ENCODE results near the gene CAPN2.
A peak's percentile ranks its signal among the peaks of the same experiment; 100 is the strongest.

Gene CAPN2

DNA sequence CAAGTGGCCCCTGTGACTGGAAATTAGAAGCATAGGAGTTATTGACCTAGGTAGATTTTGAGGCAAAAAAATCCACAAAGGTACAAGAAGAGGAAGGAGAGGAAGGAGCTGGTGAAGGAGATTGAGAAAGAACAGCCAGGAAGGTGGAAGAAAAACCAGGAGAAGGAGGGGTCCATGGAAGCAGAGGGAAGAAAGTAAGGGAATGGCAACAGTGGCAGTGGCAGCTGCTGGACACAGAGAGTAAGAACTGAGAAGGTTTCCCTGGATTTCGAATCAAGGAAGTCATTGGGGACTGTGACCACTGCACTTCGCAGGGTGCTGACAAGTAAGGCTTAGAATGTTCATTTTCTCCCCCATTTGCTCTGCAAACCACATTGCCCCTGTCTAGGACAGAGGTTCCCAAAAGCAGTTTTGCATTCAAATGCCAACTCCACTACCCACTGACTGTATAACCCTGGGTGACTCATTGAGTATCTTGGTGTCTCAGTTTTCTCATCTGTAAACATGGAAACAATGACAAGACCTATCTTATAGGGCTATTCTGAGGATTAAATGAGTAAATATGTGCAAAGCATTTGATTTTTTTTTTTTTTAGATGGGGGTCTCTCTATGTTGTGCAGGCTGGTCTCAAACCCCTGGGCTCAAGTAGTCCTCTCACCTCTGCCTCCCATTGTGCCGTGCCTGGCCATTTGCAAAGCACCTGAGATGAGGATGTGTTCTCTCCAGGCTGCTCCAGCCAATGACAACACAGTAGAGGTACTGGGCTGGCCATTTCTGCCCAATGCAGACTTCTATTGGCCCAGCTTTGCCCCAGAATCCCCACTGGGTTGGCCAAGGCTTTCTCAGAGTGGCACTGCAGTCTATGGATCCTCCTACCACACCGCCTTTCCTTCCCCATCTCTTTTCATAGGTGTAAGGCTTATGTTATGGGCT, 9.3 kb upstream of the CAPN2 start:
- DNase-seq: peak; percentile 88

GRCh38 chr1:223703668-223704013, 8.7 kb upstream of the CAPN2 start:
- no peak for DNase-seq

DNA sequence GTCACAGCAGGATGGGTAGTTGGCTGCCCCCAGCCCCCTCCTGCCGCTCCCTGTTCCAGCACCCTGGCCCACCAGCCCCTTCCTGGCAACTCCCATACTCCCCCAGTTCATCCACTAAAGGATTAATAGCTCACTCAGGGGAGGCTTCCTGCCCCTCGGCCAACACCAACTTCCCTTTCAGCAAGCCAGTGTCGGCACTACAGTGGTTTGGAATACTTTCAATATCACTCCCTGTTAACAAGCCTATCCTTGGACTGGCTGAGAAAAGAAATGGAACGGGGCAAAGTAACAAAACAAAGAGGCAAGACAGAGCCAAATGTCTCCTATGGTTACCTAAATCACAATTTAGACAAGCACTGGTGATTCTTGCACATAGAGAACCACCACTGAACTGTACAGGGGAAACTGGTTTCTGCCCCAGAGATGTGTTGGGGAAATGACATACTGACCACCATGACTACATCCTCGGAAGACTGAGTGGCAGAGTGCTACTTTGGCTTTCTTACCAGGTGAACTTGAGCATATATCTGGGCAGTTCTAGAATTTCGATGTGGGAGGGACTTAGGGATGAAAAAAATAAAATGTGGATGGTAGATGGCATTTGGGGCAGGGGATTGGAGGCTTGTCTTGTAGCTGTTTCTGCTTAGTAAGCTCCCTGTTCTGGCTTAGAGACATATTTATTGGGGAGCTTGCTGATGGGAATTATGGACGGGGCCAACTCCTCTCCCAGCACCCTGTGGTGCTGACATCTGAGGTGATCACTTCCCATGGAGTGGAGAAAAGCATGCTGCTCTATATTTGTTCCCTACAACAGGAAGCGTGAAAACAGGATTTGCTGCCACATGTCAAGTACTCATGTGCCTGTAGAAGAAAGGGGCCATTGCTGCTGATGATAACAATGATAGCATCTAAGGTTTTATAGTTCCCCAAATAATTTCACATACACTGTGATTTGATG, 7.1 kb upstream of the CAPN2 start:
- DNase-seq: peak; percentile 67

DNA sequence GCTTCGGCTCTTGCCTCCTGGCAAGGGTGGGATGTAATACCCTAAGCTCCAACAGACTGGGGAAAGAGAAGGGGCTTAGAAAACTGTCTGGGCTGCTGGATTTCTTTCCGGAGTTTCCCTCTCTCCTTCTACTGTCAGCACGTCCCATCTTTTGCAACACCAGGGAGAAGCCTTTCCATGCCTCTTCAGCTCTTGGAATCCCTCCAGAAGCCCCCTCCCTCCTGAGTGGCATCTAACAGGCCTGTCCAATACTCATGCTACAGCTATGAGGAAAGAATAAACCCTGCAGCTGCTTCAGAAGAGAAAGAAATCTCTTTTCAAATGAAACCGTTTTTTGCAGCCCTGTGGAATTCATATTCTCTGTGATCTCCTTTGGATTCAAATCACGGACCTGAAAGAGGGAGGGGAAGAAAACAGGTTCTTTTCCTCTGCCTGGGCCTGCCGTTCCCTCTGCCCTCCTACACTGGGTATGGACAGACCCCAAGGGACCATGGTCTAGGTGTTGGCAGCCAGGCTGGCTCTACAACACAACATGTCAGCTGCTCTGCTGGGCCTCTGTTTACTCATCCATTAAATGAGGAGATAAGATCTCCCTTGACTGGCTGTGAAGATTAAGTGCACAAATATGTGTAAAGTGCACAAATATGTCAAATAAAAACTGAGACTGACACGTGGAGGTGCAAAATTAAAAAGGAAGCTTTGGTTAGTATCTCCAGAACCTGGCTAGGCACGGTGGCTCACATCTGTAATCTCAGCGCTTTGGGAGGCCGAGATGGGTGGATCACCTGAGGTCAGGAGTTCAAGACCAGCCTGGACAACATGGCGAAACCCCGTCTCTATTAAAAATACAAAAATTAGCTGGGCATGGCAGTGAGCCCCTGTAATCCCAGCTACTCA, 6.0 kb upstream of the CAPN2 start:
- peak; percentile 85 for DNase-seq

- peak; percentile 99 for DNase-seq
Measured at GRCh38 chr1:223707256-223708000, 4.9 kb upstream of the CAPN2 start.

DNA sequence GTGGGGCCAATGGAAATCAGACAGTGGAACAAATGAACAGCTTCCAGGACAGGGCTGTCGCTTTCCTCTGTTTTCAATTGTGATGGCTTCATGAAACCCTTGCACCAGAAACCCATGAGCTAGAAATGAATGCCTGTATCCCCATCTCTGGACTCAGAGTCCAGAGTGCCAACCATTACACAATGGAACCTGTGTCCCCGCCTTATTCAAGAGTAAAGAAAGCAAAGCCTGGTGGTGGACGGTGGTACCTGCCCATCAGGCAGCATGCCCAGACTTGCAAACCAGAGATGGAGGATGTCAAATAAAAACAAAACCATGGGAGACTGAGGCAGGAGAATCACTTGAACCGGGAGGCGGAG, 4.4 kb upstream of the CAPN2 start:
- DNase-seq: peak; percentile 93

DNA sequence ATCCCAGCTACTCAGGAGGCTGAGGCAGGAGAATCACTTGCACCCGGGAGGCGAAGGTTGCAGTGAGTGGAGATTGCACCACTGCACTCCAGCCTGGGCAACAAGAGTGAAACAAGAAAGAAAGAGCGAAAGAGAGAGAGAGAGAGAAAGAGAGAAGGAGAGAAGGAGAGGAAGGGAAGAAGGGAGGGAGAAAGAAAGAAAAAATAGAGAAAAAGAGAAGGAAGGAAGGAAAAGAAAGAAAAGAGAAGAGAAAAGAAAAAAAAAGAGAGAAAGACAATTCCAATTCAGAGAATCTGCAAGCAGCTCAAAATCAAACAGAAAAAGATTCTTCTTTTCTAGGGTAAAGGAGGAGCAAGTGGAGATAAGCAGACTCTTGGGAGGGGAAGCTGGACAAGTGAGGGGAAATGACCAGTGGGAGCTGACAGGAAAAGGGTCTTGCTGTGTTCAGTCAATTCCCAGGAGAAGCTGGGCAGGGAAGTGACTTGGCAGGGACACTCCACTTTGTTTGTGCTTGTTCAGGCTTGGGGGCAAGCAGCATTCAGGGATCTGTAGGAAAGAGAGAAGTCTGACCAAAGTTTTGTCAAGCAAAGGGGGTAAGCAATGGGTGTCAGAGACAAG, 3.6 kb upstream of the CAPN2 start:
- no peak for DNase-seq

DNA sequence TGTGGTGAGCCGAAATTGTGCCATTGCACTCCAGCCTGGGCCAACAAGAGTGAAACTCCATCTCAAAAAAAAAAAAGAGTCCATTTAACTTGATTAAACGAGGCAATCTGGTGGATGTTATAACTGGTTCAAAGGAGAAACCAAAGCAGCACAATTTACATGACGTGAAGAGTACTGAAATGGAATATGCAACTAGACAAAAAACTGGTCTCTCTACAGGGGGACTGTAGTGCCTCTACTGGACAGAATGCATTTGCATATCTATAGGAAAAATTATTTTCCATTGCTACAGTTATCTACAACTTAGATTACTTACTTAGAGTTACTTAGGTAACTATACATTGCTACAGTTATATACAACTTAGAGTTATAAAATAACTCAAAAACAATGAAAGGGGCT, 2.7 kb upstream of the CAPN2 start:
- peak; percentile 19 for DNase-seq

DNA sequence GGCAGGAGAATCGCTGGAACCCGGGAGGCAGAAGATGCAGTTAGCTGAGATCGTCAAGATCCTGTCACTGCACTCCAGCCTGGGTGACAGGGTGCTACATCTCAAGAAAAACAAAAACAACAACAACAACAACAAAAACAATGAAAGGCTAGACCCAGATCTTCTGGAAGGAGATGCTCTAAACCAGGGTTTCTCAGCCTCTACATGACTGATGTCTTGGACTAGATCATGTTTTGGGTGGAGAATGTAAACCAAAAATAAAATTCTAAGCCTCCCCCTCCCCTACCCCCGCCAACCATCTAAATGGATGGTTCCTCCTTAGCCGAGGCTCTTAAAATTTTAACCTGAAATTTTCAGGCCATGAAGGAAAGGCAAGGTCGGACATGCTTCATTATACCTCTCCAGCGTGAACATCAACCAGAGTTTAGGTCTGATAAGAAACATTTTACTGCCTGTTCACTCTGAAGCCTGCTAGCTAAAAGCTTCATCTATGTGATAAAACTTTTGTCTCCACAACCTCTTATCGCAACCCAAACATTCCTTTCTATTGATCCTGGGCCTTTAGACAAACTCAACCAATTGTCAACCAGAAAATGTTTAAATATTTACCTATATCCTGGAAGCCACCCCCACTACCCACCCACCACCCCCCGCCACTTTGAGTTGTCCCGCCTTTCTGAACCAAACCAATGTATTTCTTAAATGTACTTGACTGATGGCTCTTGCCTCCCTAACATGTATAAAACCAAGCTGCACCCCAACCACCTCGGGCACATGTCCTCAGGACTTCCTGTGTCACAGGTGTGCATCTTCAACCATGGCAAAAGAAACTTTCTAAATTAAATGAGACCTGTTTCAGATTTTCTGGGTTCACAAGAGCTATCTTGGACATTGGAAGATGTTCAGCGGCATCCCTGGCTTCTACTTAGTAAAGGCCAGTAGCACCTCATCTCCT, 1.9 kb upstream of the CAPN2 start:
- no peak for DNase-seq

- DNase-seq: peak; percentile 55
Measured at GRCh38 chr1:223711173-223711572, 1.2 kb upstream of the CAPN2 start.

GRCh38 chr1:223711747-223712193, 569 bp upstream of the CAPN2 start:
- no peak for DNase-seq

GRCh38 chr1:223712850-223713474, 623 bp downstream of the CAPN2 start:
- peak; percentile 63 for DNase-seq

- DNase-seq: peak; percentile 66
Measured at GRCh38 chr1:223713546-223714420, 1.4 kb downstream of the CAPN2 start.

DNA sequence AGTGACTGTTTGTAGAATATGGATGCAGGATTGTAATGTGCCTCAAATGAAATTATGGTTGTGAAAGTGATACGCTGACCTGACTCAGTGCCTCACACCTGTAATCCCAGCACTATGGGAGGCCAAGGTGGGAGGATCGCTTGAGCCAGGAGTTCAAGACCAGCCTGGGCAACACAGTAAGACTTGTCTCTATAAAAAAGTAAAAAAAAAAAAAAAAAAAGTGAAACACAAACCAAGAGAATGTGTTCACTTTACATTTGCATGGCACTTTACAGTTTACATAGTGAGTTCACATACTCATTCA, 2.0 kb downstream of the CAPN2 start:
- DNase-seq: no peak

DNA sequence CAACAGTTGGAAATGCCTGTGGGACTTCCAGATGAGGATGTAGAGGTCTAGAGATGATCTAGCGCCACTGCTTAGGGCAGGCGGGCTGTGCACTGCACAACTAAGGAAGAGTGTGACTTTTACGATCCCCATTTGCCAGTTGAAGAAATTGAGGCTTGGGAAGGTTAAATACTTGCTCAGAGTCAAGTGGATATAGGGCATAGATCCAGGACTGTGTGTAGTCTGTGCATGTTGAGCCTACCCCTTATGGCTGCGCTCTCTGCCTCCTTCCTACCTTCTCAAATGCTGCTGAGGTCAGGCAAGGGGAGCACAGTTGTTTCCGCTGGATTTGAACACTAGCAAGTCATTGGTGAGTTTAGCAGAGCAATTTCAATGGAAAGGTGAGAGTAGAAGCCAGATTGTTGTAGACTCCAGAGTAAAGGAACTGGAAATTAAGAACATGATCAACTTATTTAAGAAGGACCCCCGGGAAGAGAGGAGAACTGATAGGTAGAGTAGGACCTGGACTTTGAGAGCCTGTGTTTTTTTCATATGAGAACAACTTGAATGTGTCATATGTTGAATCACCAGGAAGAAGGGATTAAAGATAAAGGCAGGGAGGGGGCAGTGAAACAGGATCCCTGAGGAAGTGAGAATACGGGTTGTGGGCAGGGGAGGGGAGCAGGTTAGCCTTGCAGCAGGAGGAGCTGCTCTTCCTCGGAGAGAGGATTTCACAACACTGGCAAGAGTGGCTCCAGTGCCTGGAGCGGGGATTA, 2.7 kb downstream of the CAPN2 start:
- peak; percentile 92 for DNase-seq

DNA sequence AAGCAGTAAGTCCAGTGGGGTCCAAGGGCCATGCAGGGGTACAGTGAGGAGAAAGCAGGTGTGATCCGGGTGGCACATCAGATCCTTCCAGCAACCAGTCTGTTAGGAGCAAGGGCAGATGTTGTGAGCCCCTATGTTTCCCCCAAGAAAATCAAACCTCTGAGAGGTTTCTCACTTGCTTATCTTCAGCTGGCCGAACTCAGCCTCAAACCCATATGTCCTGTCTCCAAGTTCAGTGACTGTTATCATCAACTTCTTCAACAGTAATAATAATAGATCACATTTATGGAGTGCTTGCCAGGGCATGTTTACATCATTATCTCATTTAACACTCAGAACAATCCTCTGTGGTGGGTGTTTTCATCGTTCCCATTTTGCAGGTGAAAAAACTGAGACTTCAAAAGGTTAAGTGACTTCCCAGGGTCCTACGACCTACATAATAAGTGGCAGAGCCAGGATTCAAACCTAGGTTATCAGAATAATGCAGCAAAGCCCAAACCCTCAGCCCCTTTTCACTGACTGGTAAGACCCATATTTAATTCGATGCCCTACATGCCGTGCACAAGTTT, 3.3 kb downstream of the CAPN2 start:
- no peak for DNase-seq

- no peak for DNase-seq
Measured at GRCh38 chr1:223716302-223716862, 4.0 kb downstream of the CAPN2 start.

Data from DMS53 (cell line).